ENCODE results near the gene CSF2. TPM values are rescaled to one million over a fixed set of nuclear protein-coding genes. Genes with fewer than 3 reads are reported as not detected.

CSF2 gene
- total RNA-seq, 4 donors from 2014 or later = not detected

- in situ Hi-C loops (cut with MboI; ENCODE audit: low pct_ligation_motif_present in 1 of 4, low pct_unique_long_range_greater_than_20kb in 1 of 4, low sequenced_read_pairs in 3 of 4) (no loop called here), intact Hi-C loops (cut with DNase I; ENCODE audit: low total_unique reads) (no loop called here)
- Histone ChIP-seq H3K27ac (no peak overlapping the region), H3K4me1 (no peaks in the 10 kb centered on the region), H3K27me3 (no peaks in the 10 kb centered on the region), H3K36me3 (no peaks in the 10 kb centered on the region), H3K4me3 (no peak overlapping the region), H3K9me3 (no peaks in the 10 kb centered on the region)
- TF ChIP-seq EP300 (IDR thresholded peaks at IDR 0.05; ENCODE audit: low read depth) (no peak), POLR2A (IDR thresholded peaks at IDR 0.05) (no peak)
- TF ChIP-seq, protein P1, sequence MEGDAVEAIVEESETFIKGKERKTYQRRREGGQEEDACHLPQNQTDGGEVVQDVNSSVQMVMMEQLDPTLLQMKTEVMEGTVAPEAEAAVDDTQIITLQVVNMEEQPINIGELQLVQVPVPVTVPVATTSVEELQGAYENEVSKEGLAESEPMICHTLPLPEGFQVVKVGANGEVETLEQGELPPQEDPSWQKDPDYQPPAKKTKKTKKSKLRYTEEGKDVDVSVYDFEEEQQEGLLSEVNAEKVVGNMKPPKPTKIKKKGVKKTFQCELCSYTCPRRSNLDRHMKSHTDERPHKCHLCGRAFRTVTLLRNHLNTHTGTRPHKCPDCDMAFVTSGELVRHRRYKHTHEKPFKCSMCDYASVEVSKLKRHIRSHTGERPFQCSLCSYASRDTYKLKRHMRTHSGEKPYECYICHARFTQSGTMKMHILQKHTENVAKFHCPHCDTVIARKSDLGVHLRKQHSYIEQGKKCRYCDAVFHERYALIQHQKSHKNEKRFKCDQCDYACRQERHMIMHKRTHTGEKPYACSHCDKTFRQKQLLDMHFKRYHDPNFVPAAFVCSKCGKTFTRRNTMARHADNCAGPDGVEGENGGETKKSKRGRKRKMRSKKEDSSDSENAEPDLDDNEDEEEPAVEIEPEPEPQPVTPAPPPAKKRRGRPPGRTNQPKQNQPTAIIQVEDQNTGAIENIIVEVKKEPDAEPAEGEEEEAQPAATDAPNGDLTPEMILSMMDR (IDR thresholded peaks at IDR 0.05) = no peak
- WGBS, 2 donors (ENCODE audit: low coverage in 1 of 2) = 90% methylated on average over 9 of the region's 10 CpGs; no CpG with 5 or more reads in 1 of the 2 donors
- no peak for DNase-seq
These were observed 4.0 kb upstream of the CSF2 start for GRCh38 chr5:132069561-132069960.

GRCh38 chr5:132069994-132070393 lies 3.6 kb upstream of the CSF2 start:
- in situ Hi-C loops (cut with MboI; ENCODE audit: low pct_ligation_motif_present in 1 of 4, low pct_unique_long_range_greater_than_20kb in 1 of 4, low sequenced_read_pairs in 3 of 4) (no loop called here), intact Hi-C loops (cut with DNase I; ENCODE audit: low total_unique reads) (no loop called here)
- 96% methylated on average over 3 of the region's 3 CpGs; no CpG with 5 or more reads in 1 of the 2 donors for WGBS, 2 donors (ENCODE audit: low coverage in 1 of 2)

GRCh38 chr5:132070460-132071337 lies 2.9 kb upstream of the CSF2 start:
- Histone ChIP-seq H3K27me3 (no peaks in the 10 kb centered on the region), H3K36me3 (no peaks in the 10 kb centered on the region), H3K27ac (no peak overlapping the region), H3K4me1 (no peaks in the 10 kb centered on the region), H3K9me3 (no peaks in the 10 kb centered on the region), H3K4me3 (no peak overlapping the region)
- no peak for DNase-seq
- intact Hi-C loops (cut with DNase I; ENCODE audit: low total_unique reads) (no loop called here), in situ Hi-C loops (cut with MboI; ENCODE audit: low pct_ligation_motif_present in 1 of 4, low pct_unique_long_range_greater_than_20kb in 1 of 4, low sequenced_read_pairs in 3 of 4) (no loop called here)
- TF ChIP-seq POLR2AphosphoS5 (IDR thresholded peaks at IDR 0.05) = no peak
- TF ChIP-seq, protein P1 (IDR thresholded peaks at IDR 0.05) = no peak
- no peak for TF ChIP-seq POLR2A (IDR thresholded peaks at IDR 0.05)
- no peak for TF ChIP-seq EP300 (IDR thresholded peaks at IDR 0.05; ENCODE audit: low read depth)
- 74 to 86% methylated on average over 3 to 13 of the region's 13 CpGs for WGBS, 2 donors (ENCODE audit: low coverage in 1 of 2)

More at GRCh38 chr5:132069994-132070393, 3.6 kb upstream of the CSF2 start:
- TF ChIP-seq EP300 (IDR thresholded peaks at IDR 0.05; ENCODE audit: low read depth) = no peak
- no peak for TF ChIP-seq POLR2A (IDR thresholded peaks at IDR 0.05)
- no peak for TF ChIP-seq POLR2AphosphoS5 (IDR thresholded peaks at IDR 0.05)
- TF ChIP-seq, protein P1 (IDR thresholded peaks at IDR 0.05) = no peak
- Histone ChIP-seq H3K4me1 (no peaks in the 10 kb centered on the region), H3K27ac (no peak overlapping the region), H3K27me3 (no peaks in the 10 kb centered on the region), H3K9me3 (no peaks in the 10 kb centered on the region), H3K36me3 (no peaks in the 10 kb centered on the region), H3K4me3 (no peak overlapping the region)
- DNase-seq = no peak

- Histone ChIP-seq H3K4me3 (no peak overlapping the region), H3K36me3 (no peaks in the 10 kb centered on the region), H3K27me3 (no peaks in the 10 kb centered on the region), H3K27ac (no peak overlapping the region), H3K9me3 (no peaks in the 10 kb centered on the region), H3K4me1 (no peaks in the 10 kb centered on the region)
- TF ChIP-seq POLR2A (IDR thresholded peaks at IDR 0.05) (no peak), EP300 (IDR thresholded peaks at IDR 0.05; ENCODE audit: low read depth) (no peak), POLR2AphosphoS5 (IDR thresholded peaks at IDR 0.05) (no peak)
- TF ChIP-seq, protein P1 (IDR thresholded peaks at IDR 0.05) = no peak
- intact Hi-C loops (cut with DNase I; ENCODE audit: low total_unique reads) = no loop called here
- no peak for DNase-seq
- 88% methylated on average over 2 of the region's 2 CpGs; no CpG with 5 or more reads in 1 of the 2 donors for WGBS, 2 donors (ENCODE audit: low coverage in 1 of 2)
- in situ Hi-C loops (cut with MboI; ENCODE audit: low pct_ligation_motif_present in 1 of 4, low pct_unique_long_range_greater_than_20kb in 1 of 4, low sequenced_read_pairs in 3 of 4) = no loop called here
These were observed 2.3 kb upstream of the CSF2 start for GRCh38 chr5:132071338-132071707.

Measured in transverse colon (tissue), 4 donors.